ENCODE measurements around the gene FAM72A.
"Not testable (repeated sequence)": the region's sequence is repeated elsewhere in the genome, so short reads cannot be mapped to it uniquely, and the experiment has no call there.

Gene FAM72A

DNA sequence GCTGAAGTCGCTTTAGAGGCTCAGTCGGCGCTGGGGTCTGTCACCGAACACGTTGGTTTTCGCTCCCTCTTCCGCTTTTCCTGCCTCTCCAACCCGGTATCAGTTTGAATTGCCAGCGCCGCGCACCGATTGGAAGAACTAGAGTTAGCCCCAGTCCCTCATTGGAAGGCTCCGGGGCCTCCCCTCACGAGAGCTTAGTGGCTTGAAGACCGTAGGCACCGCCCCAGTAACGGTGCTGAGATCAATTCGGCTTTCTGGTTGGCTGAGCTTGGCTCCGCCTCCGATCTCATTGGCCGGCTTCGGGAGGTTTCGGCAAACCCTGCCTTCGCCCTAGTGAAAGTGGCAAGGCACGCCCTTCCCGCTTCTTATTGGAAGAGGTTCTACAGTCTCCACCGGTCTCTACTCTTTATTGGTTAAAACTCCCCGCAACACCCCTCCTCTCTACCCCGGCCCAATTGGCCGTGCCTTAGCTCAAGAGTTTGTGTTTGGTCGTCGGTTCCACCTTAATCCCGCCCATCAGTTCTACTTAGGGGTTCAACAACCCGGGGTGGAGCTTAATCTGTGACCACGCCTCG, at the start of gene FAM72A:
TSS of gene FAM72A (minus strand) at position 51 of the 575 bp plus-strand sequence. CDS start 814 bp downstream, outside the sequence.
- FAIRE-seq; DNase-seq (ENCODE audit: low spot score): not testable (repeated sequence)

DNA sequence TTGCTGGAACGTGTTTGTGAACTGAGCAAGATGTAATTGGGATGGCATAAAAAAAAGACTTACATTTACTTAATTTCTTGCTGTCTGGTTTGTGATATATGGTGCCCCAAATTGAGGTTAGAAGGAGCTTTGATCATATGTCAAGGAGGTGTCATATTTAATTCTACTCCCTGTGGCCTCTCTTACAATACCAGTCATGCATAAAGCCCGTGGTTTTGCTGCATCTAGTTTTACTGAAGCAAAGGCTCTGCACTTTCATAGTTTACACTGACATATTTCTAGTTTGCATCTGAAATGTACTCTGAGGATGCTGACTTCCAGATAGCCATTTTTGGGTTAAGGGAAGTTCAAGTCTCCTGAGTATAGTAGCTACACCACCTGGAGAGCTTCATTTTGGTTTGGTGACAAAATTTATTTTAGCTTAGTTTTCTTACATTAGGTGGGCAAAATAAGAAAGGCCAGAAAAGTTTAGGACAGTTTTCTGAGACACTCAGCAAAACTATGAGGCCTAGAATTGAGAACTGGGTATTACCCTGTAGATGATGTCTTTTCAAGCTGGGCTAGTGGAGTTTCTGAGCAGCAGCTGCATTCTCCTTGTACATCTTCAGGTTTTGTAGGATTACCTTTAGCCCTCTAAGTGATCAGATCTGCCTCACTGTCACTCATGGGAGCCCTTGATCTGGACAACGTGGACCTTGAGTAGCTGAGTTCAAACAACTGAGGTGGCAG, 48.5 kb upstream of the FAM72A start:
- FAIRE-seq: not testable (repeated sequence)

DNA sequence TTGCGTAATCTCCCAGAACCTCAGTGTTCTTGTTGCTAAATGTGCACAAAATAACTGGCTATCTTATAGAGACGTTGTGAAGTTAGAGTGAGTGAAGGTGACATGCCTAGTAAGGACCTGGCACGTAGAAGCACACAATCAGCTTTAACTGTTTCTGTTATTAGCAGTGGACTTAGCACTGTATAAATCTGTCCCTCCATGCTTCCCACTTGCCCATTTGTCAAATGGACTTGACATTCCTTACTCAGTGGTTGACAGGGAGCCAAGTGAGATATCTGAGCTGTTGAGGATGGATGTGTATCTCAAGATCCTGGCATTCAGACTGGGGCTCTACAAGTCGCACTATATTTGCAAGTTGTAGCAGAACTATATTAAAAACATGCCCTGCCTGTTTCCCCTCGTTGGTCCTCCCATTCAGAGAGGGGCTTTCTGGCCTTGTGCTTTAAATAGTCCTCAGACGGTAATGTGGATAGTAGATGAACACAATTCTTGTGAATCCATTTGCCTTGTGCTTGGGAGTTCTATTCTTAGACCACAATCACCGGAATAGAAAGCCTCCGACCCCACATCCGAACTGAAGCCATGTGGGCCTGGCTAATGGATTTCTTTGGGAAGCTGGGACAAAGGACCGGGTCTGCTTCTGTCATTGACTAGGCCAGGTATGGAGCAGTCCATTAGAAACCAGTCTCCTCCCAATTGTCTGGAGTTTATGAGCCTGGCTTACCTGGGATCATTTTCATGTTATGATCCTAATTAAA, 43.7 kb upstream of the FAM72A start:
- DNase-seq (ENCODE audit: low spot score); FAIRE-seq: not testable (repeated sequence)

More for the DNA sequence above, 48.5 kb upstream of the FAM72A start:
- not testable (repeated sequence) for DNase-seq (ENCODE audit: low spot score)

DNA sequence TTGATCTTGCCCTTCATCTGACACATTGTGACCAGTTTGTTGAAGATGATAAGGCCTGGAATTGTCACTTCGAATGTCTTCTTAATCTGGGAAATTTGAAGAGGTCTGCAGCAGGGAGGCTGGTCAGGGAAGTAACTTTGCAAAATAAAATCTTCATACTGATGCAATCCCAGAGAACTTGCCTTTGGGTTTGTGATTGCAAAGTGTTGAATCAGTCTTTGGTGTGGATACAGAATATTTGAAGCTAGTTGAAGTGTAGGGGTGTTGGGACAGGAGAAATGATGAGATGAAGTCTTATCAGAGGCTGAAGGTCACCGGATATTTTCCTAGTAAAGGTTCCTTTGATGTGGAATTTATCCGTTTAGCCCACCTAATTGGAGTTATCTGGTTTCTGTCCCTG, 42.8 kb upstream of the FAM72A start:
- FAIRE-seq; DNase-seq (ENCODE audit: low spot score): not testable (repeated sequence)

DNA sequence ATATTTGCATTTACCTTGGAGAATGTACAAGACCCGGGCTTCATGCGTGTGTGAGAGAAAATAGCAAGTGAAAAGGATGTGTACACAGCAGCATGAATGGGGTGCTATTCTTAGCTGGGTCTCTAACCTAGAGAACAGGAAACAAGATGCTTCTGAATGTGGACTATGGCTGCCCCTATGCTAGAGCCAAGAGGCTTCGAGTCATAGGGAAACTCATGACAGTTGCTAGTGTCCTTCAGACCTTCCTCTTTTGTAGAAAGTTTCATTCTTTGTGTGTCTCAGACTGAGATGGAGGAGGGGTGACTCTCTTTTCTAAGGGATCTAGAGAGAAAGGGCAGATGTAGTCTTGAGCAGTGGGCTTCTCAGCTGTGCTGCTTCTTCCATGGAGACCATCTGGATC, 40.7 kb upstream of the FAM72A start:
- not testable (repeated sequence) for FAIRE-seq; DNase-seq (ENCODE audit: low spot score)

DNA sequence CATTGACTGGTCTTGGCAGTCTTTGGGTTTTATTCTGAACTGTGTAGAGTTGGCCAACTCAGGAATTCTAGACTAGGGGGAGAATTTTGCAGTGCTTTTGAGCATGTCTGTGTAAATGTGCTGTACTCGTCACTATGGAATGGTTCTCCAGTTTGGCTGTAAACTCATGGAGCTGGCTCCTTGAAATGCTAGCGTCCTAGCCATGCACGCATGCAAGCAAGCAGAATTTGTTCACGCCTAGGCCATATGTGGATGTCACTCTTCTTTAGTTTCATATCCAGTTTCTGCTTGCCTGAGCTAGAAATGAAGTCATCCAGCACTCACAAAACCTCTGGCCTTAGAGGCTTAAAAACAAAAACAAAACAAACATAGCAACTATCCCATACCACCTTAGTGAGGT, 37.6 kb upstream of the FAM72A start:
- not testable (repeated sequence) for FAIRE-seq; DNase-seq (ENCODE audit: low spot score)

DNA sequence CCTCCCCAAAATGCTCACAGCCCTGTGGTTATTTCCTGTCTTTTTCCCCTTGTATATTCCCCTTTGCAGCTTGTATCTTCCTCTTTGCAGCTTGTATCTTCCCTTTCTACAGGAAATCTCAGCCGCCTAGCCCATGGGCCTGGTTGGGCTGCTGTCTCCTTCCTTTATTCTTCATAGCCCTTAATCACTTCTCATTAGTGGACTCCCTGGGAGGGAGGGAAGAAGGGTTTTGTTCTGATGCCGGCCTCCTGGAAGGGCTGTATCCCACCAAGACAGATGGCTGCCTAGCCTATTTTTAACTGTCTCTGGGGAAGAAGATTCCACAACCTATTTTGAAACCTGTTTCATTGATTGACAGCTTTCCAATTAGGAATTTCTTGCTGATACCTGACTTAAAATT, 32.6 kb upstream of the FAM72A start:
- not testable (repeated sequence) for FAIRE-seq; DNase-seq (ENCODE audit: low spot score)

DNA sequence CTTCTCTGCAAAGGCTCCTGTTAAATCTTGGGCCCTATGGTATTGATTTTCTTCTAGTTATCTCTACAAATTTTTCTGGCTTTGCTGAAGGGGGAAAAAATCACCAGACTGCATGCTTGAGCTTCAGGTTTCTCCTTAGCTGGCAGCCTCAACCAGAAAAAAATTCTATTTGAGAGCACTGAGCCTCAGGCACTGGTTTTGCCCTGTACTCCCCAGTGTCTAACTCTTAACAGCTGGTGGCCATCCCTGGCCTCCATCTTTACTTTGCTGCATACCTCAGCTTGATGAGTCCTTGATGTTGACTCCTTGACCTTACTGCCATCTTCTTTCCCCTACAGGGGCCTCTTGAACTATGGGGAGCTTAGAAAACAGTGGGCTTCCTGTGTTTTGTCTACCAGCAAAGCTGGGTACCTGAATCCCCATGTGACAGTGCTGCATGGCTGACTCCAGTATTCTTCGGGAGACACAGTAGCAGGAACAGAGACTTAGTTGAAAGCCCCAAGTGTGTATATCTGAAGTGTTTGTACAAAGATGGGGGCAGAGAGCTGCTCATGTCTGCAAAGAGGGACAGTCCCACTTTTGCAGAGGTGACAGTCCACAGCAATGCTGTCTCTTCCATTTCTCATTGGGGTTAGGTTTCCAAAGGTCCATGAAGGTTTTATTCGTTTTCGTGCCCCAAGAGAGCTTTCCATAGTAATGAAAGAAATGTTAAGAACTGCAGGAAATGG, 31.7 kb upstream of the FAM72A start:
- not testable (repeated sequence) for FAIRE-seq

DNA sequence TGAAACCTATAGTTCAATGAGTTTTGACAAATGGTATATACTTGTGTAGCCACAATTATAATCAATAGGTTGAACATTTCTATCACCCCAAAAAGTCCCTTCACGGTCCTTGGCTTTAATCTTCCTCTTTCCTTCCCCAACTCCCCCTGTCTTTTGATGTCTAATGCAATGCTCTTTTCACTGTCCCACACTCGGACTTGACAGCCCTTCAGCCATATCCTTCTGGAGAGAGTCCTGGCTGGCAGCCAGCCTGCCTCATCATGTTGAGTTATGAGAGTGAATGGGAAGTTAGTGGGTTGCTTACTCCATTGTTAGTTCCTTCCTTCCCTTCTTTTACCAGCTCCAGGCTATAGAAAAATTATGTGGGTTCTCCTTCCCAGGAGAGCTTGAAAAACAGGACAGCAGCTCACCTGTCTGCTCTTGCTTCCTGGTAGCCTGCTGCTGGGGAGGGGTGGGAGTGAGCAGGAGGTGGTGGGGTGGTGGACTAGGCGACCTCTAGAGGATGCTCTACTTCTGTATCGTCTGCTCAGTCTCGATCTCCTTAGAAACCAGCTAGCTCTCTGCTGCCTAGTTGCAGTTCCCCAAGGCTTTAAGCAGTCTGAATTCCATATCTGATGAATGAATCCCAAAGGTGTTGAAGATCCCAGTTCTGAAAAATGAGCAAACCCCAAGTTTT, 30.5 kb upstream of the FAM72A start:
- FAIRE-seq; DNase-seq (ENCODE audit: low spot score): not testable (repeated sequence)

More for the DNA sequence above, 31.7 kb upstream of the FAM72A start:
- not testable (repeated sequence) for DNase-seq (ENCODE audit: low spot score)

DNA sequence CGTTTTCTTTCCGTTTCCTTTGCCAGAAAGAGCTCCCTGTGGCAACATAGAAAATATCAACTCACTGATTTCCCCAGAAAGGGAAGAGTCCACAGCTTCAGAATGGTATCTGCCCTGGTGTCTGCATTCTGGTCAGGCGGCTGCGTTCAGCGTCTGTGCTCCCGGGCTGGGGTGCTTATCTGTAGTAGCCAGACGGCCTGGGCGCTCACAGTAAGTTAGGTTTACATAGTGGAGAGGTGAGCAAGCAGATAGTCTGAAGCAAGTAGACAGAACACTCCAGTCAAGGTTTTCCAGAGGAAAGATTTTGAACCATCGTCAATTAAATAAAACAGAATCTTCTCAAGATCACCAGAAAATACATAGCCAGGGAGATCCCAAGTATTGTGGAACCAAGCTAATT, 29.4 kb upstream of the FAM72A start:
- FAIRE-seq; DNase-seq (ENCODE audit: low spot score): not testable (repeated sequence)

DNA sequence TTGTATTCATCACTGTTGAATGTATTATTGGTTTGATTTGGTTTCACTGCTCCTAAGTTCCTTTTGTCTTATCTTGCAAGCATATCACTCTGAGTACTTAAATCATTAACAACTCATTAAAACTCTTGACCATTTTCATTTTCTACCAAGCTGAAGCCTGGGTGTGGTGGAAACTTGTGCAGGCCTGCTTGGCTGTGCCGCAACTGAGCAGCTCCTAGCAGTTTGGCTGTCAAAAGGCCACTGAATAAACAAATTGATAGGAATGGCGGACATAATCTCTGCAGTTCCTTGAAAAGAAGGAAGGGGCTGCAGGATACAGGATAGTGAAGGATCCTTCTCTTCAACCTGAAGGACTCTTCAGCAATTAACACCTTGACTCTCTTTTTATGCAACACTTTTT, 26.6 kb upstream of the FAM72A start:
- not testable (repeated sequence) for FAIRE-seq; DNase-seq (ENCODE audit: low spot score)

DNA sequence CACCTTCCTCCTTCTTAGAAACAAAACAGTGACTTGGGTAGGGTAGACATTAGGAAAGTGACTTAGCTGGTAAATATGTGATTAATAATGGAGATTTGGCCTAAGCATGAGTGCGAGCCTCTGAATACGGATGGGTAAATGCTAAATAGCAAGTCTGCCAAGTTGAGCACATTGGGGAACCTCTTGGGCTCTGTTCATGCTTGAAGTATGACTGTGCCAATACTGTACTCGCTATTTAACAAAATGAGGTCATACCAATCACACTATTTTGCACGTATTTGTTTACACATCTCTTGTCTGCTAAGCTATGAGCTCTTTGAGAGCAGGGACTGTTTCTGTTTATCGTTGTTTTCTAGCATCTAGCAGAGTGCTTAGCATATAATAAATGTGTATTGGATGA, 24.2 kb upstream of the FAM72A start:
- FAIRE-seq; DNase-seq (ENCODE audit: low spot score): not testable (repeated sequence)

DNA sequence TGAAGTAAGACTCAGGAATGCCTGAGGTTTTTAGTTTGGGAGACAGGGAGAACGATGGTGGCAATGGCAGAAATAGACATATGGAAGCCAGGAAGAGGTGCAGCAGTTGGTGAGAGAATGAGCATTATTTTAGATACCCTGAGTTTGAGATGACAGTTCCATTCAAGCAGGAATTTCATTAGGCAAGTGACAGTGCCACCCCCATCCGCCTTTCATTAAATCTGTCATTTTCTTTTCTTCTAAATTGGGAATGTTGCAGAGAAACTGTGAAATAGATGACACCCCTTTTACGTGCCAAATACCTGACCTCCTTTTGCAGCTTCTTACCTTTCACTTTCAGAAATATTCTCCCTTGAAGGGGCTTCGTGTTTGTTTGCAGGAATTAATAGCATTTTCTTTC, 22.7 kb upstream of the FAM72A start:
- not testable (repeated sequence) for FAIRE-seq; DNase-seq (ENCODE audit: low spot score)

DNA sequence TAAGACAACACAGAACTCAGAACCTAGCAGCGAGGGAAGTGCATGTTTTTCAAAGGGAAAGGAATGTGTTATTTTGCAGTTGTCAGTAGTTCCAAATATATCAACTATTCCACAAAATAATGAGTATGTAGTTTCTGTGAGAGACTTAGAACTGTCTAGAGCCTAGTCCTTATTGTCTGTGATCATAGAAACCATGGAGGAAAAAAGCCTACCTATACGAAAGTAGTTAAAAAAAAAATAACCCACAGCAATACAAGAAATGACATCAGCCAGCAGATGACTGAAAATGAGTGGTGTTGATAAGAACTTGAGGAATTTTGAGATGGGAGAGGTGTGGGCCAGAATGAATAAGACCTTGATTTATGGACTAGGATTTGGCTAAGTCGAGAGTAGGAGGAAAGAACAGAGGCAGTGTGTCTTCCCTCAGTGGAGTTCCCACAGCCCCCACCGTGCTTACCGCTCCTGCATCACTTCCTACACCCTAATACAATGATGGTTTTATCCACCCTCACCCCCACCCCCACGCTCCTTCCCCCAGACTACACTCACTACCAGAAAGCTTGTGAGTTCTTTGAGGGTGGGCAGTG, 21.6 kb upstream of the FAM72A start:
- FAIRE-seq; DNase-seq (ENCODE audit: low spot score): not testable (repeated sequence)

DNA sequence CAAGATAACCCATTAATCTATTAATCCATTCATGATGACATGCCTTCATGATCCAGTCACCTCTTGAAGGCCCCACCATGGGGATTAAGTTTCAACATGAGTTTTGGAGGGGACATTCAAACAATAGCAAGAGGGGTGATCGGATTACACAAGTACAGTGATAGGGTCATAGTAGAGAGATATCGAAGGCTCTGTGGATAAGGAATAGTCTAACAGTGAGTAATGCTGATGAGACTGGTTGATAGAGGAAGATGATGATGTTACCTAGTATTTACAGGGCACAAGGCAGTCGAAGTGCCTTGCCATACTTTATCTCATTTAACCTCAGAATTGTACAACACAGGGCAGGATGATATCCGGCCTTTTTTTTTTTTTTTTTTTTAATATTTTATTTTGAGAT, 18.9 kb upstream of the FAM72A start:
- not testable (repeated sequence) for DNase-seq (ENCODE audit: low spot score); FAIRE-seq

DNA sequence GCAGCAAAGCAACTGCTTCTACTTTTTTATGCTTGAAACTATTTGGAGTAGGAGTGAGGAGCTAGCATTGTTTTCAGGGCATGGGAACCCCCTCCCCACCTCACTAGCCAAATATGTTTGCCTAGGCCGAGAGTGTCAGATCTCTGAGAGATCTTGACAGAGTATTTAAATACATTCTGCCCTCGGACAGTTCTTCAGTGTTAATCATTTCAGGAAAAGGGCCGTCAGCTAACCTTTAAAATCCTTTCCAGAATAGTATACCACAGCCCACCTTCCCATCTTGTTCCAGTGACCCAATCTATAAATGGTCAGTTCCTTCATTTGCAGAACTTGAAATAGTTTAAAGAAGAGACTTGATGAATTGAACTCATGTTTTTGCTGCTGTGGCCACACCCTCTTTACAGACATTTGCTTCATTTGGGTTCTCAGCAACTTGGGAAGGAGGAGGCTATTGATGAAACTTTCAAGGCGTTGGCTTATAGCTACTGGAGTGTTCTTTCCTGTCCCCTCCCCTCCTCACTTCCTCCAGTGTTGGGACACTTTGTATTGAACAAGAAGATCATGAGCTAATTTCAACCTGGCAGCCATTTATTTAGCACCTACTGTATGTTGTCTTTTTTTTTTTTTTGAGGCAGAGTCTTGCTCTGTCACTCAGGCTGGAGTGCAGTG, 17.8 kb upstream of the FAM72A start:
- FAIRE-seq; DNase-seq (ENCODE audit: low spot score): not testable (repeated sequence)

DNA sequence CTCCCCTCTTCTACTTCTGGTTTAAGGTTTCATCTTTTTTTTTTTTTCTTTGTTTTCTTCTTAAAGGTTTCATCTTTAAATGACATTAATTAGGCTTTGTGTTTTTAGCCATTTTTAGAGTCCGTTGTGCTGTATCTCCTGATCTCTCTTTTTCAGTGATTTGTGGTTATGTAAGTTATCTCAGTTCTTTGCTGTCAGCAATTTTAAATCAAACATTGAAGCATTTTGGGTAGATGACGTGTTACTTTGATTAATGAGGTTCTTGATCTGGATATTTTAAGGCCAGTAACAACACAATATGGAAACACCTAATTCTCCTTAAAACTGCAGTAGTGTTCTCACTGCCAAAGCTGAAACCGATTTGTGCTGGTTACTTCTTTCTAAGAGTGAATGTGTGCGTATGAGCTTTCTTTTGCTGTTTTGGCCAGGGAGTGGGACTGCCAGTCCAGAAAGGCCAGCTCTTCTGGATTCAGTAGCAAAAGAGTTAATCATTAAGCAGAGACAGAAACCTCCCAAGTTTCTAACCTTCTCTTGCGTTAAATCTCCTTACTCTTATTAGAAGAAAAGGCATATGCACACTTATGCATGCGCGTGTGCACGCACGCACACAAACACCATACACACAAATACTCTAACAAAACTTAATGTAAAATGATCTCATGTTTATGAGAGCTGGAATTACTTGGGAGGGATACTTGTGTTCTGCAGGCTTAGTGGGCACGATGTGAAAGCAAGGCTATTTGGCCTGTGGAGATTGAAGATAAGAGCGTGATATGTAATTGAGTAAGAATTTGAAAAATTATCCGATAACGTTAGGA, 17.1 kb upstream of the FAM72A start:
- not testable (repeated sequence) for DNase-seq (ENCODE audit: low spot score); FAIRE-seq

DNA sequence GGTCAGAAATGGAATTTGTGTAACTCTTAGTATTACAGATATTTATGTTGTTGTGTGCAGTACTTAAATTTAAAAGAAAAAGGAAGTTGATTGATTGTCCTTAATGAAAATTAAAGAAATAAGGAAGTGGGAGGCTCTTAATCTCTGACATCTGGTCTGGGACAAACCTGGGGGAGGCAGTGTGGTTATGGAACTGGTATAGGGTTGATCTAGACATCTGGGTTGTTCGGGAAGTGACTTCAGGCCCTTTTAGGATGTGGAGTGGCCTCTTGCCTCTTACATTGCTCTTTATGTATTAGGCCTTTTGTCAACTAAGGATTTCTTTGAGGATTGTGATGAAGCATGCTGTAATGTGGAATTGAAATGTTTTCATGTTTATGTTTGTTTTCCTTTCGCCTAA, 16.1 kb upstream of the FAM72A start:
- FAIRE-seq: not testable (repeated sequence)

DNA sequence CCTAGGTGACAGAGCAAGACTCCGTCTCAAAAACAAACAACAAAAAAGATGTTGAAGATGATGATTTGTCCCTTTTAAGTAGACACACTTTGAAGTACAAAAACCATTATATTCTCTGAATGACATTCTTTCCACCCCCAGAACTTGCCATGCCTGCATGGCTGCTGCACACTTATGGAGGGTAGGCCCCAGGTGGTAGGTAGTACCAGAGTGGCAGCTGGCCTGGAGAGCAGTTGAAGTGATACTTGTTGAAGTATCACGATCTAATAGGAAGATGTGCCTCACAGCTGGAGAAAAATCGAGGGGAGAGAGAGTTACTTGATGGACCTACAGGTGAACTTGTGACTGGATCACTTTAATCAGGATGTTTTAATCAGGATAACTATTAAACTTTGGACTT, 15.6 kb upstream of the FAM72A start:
- not testable (repeated sequence) for DNase-seq (ENCODE audit: low spot score); FAIRE-seq

More for the DNA sequence above, 16.1 kb upstream of the FAM72A start:
- not testable (repeated sequence) for DNase-seq (ENCODE audit: low spot score)
